Urothelium cell line (cell line): ENCODE results near the gene NPFFR2.
"Not testable (repeated sequence)": the region's sequence is repeated elsewhere in the genome, so short reads cannot be mapped to it uniquely, and the experiment has no call there.

Source experiments
- DNase-seq: peaks from one replicate; pipeline ENCODE4 v3.0.0; 2011; ENCODE audit warnings: low spot score, mixed read lengths
- FAIRE-seq: peaks from 2 replicates; lab custom pipeline; 2011; peaks lifted over from hg19 to GRCh38; lab: Jason Lieb, UNC

Gene NPFFR2

GRCh38 chr4:72031868-72032608 lies at the start of gene NPFFR2:
Gene NPFFR2 (plus strand): TSS chr4:72032000. CDS start chr4:72128592, 96,592 bp downstream.
- FAIRE-seq = peak; percentile 96

DNA sequence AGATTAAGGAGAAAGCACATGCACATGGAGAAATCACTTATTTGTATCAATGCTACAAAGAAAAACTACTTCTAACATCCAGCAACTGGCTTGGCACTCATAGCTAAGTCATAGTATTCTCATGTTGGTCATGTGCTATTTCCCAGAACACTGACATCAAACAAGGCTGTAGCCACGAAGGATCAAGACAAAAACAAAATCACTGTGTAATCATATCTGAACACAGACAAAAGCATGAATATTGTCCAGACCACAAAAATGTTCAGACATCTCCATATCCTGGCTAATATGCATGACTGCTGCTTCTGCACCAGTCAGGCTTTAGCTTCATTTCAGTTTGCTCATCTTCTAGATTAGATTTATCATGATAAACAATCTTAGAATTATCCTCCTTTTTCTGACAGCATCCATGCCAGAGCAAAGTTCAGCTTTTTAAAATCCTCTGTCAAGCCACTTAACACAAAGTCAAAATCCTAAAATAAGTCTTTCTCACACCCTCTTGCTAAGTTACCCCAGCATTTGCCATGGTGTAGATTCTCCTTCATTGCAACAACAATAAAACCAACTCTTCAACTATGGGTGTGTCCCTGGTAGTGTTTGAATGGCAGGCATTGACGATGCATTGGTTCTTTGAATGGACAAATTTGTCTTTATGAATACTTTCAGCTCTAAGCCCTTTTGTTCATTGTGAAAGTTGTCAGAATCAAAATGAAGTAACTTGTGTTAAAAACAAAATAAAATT lies 39.1 kb upstream of the NPFFR2 start:
- FAIRE-seq (no peak), DNase-seq (no peak)

More at GRCh38 chr4:72031868-72032608, at the start of gene NPFFR2:
- peak; percentile 85 for DNase-seq

GRCh38 chr4:71994559-71994958 lies 37.2 kb upstream of the NPFFR2 start:
- DNase-seq = no peak
- no peak for FAIRE-seq

GRCh38 chr4:71995297-71995696 lies 36.5 kb upstream of the NPFFR2 start:
- FAIRE-seq (no peak), DNase-seq (no peak)

- peak; percentile 70 for DNase-seq
- FAIRE-seq = no peak
Measured at GRCh38 chr4:72006586-72006985, 25.2 kb upstream of the NPFFR2 start.

GRCh38 chr4:72011906-72012305 lies 19.9 kb upstream of the NPFFR2 start:
- no peak for FAIRE-seq
- DNase-seq = no peak

DNA sequence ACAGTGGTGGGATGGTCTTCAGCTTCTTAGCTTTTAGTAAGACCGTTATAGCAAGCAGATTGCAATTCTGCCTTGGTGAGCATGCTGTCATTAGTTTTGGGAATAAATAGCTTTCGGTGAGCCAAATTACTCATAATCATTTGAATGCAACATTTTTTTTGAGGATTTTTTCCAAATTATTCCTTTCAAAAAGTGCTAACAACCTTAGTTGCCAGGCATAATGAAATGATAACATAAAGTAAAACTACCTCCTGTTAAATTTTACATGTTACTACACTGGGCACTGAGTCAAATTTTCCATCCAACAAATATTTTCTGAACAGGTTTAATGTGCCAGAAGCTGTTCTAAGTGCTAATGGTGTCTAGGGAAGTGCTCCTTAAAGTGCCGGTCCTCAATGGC lies 15.8 kb upstream of the NPFFR2 start:
- no peak for DNase-seq
- no peak for FAIRE-seq

DNA sequence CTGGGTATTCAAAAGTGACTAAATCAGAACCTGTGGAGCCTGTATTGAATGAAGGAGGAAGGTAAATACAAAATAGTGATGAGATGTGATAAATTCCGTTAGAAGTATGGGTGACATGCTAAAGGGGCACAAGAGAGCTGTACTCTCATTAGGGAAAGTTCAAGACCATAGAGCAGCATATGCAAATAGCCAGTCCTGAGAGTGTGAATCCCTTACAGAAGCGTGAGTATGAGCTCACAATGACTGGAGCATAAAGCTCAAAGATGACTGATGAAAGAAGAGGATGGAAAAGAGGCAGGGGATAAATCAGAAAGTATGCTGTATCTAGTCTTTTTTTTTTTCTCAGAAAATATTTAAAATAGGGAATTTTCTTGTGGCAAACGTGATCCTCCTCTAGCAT lies 12.1 kb upstream of the NPFFR2 start:
- no peak for DNase-seq
- FAIRE-seq = no peak

DNA sequence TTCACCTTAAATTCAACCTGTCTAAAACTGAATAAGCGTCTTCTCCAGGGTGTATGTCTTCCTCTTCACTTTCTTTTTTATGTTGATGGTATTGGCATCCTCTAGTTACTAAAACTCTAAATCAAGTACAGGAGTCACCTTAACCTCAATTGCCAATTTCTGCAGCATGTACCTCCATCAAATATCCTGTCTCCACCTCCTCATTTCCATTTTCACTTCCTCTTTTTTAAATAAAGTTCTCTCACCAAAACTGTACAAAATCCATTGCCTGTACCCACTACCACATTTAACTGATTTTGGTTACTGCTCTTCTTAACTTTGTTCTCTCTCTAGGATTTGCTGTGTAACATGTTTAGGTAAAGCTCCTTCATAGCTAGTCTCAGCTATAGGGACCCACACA lies 9.2 kb upstream of the NPFFR2 start:
- DNase-seq (no peak), FAIRE-seq (no peak)

- FAIRE-seq (no peak), DNase-seq (no peak)
Measured at GRCh38 chr4:72055566-72055965, 23.8 kb downstream of the NPFFR2 start.

- DNase-seq (no peak), FAIRE-seq (no peak)
Measured at GRCh38 chr4:72063726-72064125, 31.9 kb downstream of the NPFFR2 start.

- FAIRE-seq (no peak), DNase-seq (no peak)
Measured at GRCh38 chr4:72067051-72067450, 35.3 kb downstream of the NPFFR2 start.

DNA sequence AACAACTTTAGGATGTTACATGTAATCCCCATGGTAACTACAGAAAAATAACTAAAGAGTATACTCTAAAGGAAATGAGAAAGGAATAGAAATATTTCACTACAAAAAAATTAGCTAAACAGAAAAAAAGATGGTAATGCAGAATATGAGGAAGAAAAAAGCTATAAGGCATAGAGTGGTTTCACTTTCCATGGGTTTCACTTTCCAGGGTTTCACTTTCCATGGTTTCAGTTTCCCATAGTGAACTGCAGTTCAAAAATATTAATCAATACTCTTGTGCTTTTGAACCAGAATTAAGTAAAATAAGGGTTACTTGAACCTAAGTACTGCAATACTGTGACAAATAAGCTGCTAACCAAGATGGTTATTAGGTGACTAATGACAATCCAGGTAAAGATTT lies 42.0 kb downstream of the NPFFR2 start:
- FAIRE-seq (no peak), DNase-seq (no peak)

- FAIRE-seq (no peak), DNase-seq (peak; percentile 8)
Measured at GRCh38 chr4:72076562-72076961, 44.8 kb downstream of the NPFFR2 start.

GRCh38 chr4:72077346-72077745 lies 45.5 kb downstream of the NPFFR2 start:
- no peak for DNase-seq
- no peak for FAIRE-seq

DNA sequence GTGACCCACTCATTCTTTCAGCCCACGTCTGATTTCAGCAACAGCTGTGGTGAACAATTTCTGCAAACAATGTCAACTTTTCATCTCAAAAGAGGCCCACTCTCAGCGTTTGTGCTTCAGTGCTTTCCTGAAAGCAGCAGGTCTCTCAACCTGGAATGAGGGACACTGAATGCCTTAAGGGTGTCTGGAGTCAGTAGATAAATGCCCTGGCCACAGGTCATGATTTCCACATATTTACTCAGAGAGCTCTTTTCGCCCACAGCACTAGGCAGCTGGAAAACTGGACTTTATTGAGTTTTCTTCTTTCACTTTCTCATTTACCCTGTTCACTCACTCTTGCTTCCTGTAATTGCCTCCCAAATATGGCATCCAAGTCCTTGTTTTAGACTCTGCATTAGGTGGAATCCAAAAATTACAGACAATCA lies 52.8 kb downstream of the NPFFR2 start:
- FAIRE-seq (no peak), DNase-seq (no peak)

- FAIRE-seq, DNase-seq: not testable (repeated sequence)
Measured at GRCh38 chr4:72090606-72091005, 58.8 kb downstream of the NPFFR2 start.

GRCh38 chr4:72094059-72094797 lies 62.4 kb downstream of the NPFFR2 start:
- FAIRE-seq (peak; percentile 27), DNase-seq (no peak)

- DNase-seq (no peak), FAIRE-seq (no peak)
Measured at GRCh38 chr4:72107456-72107855, 75.7 kb downstream of the NPFFR2 start.

GRCh38 chr4:72109364-72109763 lies 77.6 kb downstream of the NPFFR2 start:
- no peak for DNase-seq
- FAIRE-seq = no peak

DNA sequence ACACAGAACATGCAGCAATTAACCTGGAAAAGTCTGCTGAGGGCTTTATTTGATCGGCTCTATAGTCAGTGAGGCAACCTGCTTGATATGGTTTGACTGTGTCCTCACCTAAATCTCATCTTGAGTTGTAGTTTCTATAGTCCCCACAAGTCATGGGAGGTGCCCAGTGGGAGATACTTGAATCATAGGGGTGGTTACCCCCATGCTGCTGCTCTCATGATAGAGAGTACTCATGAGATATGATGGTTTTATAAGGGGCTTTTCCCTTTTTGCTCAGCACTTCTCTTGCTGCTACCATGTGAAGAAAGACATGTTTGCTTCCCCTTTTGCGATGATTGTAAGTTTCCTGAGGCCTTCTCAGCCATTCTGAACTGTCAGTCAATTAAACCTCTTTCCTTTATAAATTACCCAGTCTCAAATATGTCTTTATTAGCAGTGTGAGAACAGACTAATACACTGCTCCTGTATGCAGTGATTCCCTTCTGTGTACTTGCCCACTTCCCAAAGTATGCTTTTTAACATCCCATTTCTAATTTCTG lies 78.2 kb downstream of the NPFFR2 start:
- no peak for FAIRE-seq

More for the DNA sequence above, 78.2 kb downstream of the NPFFR2 start:
- no peak for DNase-seq
